Inferior parietal cortex (tissue), 1 donor: ENCODE measurements around the gene RAMACL.
A peak's percentile ranks its signal among the peaks of the same experiment; 100 is the strongest.
"Not testable (repeated sequence)": the region's sequence is repeated elsewhere in the genome, so short reads cannot be mapped to it uniquely, and the experiment has no call there.

Source experiments
- DNase-seq: peaks from one replicate; pipeline ENCODE4 v3.0.0-alpha.2; 2016; ENCODE audit errors: extremely low spot score

The RAMACL gene

DNA sequence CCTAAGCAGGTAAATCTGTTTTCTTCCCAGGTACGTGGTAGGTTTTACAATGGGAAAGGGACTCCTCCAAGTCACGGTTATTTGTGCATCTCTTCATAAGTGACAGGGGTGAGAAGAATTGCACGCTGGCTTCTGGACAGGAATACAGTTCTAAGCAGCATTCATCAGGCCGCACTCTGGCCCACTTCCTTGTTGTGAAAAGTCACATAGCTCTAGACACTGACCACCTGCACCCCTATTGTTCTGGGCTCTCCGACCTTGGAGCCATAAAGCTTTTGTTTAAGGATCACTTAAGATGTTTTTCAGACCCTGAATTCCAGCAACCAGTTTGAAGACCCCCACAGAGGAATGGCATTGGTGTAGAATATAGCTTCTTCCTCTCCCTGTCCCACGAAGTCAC, 31.4 kb downstream of the RAMACL start:
- DNase-seq, result no peak

DNA sequence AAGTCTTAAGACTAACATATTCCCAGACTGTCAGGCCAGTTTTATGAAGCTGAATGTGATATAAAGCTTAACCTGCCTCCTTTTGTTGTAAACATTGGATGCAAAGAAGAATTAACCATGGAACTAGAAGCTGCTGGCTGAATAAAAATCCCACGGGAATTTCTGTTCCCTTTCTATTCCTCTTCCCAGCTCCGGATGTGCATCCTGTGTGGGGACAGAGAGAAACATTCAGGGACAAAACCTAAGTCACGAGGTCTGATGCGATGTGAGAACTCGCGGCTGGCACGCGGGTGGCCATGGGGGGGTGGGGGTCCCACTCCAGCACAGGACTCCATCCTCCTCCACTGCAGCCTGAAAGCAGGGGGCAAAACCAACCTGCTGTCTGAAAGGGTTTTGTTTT, 32.2 kb downstream of the RAMACL start:
- DNase-seq, result no peak

DNA sequence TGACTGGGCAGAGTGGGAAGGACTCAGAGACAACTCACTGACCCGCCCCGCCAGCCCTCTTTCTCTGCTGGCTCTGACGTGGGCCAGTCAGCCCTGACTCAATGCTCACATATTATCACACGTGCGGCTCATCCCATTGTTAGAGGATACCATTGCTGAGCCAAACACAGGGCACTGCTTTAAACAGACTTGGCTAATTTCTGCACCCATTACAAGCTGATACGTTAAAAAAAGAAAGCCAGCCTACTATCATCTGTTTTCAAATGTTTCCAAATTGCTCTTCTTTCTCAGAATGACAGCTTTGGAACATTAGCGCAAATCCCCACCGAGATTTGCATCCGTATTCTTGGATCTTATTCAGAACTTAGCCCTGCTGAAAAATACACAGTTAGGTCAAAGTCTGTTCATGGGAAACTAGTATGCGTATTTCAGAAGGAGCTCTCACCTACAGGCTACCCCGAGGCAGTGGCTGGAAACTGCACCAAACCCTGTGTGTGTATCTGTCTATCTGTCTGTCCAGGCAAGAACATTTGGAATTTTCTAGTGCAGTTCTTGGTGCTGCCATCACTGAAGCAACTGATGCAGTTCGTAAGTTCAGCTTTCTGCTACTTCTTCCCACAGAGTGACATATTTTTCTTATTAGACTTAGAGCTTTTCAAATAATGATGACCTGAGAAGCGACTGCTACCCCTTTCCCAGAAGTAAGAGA, 32.8 kb downstream of the RAMACL start:
- peak; percentile 55 for DNase-seq

DNA sequence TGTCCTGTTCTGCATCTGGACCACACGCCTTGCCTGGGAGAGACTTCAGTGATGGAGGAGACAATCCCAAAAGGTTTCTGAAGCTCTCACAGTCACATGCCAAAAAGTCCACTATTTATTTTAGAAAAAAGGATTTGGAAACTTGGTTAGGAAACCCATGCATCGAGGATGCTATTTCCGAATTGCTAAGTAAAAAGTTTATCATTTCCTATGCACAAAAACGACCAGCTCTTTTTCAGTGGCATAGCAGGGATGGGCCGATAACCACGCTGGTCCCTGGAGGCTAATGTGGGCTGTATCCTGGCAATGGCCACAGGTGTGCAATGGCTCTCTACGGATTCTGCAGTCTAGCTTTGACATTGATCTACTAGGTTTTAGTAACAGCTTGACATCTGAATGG, 33.9 kb downstream of the RAMACL start:
- DNase-seq, result no peak

DNA sequence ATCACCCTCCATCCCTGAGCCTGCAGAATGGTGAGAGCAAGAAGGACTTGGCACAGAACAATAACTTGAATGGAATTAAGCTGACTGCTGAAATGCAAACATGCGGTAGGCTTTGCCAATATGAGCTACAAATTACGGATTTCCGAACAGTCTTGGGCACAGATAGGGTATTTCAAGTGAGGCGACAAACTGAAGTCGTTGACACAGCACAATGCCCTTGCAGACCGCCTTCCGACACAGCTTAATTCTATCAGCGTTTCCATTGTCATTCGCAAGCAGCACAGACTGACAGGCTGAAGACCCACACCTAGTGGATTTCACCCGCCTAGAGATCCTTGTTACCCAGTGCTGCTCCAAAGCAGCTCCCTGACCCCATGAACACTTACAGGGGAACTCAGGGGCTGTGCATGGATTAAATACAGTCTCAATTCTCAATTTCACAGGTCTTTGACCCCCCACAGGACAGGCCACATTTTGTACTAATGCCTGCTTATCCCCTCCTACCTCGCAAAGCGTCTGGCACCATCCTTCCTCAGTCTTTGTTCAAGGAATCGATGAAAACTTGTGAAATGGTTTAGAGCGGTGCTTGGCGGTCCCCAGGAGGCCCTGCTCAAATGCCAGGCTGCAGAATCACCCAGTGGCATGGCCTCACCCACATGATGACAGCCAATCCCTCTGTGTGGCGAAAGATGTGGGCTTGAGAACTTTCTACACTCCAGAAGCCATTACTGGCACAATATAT, 34.6 kb downstream of the RAMACL start:
- DNase-seq, result no peak

DNA sequence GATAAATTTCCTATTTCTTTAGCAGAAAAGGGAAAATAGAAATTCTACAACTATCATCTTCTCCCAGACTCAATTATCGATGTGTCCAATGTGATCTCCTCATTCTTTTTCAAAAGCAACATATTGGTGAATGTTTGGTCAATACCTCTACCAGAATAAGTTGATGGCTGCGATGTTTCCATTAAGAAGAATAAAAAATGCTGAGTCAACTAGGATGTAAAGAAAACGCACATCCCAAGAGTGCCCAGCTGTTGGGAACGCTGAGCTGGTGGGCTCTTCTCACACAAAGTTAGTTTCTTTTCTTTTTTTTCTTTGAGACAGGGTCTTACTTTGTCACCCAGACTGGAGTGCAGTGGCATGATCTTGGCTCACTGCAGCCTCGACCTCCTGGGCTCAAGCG, 39.8 kb downstream of the RAMACL start:
- no peak for DNase-seq

DNA sequence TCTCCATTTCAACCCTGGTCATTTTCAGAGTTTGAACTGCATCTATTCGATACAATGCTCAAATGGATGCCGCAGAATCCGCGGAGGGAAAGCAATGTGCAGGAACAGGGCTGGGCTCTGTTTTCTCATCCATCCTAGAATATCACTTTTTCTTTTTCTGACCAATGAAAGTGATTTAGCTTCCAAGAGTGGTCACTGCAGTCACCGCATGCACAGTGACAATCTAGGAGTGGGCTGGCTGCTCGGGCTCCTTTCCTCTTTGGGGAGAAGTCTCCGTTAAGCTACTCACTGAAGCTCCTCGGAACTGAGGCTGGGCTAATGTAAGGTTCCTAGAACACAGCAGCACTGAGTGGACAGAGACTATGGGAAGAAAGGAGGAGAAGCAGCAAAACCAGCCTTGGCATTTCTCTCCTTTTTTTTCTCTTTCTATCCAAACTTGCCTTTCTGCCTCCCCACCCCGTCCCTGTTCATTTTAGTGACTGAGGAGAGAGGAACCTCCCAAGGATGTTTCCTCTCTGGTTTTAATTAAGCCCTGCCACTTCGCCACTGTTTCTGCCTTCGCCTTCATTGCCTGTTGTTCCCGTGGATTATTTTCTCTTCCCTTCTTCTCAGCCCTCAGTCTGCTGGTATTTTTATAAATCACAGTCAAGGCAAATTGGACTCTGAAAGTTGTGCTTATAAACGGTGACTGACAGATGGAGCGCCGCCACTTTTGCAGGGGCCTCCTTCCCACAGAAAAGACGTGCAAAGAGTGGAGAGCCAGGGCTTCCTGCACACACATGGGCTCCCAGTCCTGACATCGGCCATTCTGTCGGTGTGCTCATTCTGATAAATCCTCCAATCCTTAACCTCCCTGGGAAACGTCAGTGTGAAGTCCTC, 41.1 kb downstream of the RAMACL start:
- DNase-seq, result no peak

DNA sequence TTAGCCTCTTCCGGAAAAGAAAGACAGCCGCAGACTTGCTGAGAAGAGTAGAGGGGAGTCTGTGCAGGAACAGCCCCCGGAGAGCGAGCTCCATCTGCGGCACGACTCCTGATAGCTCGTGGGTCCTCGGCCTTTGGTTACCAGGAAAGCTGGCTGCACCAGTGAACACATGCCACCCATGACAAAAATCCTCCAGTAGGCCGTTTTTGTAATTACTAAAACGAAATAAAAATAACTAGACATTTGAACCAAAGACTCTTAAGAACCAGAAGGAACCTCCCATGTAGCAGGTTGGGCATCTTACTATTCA, 42.2 kb downstream of the RAMACL start:
- DNase-seq, result no peak

DNA sequence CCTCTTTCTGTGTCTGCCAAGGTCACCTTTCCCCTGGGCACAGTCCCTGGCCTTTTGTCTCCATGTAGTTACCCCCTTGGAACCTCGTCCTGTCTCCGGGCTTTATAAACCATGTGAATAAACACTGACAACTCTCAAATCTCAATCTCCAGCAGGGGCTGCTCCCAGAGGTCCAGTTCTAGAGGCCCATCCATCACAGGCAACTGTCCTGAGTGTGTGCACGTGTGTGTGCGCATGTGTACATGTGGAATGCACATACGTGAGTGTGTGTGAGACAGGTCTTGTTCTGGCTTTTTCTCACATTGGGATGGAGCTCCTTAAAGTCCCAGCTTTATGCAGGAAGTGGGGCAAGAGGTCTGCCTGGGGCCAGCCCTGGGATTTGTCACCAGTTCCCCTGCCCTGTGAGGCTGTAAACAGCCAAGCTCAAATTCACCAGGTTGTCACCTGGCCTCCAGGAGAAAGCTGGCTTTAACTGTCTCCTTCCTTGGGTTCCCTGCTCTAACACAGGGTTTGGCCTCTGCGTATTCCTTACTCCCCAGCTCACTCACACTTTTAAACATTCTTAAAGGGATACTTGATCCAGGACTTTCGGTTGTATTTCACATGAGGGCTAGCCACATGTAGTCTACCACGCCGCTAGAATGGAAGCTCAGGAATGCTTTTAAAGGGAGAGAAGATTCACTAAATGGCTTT, 42.7 kb downstream of the RAMACL start:
- DNase-seq, result no peak

DNA sequence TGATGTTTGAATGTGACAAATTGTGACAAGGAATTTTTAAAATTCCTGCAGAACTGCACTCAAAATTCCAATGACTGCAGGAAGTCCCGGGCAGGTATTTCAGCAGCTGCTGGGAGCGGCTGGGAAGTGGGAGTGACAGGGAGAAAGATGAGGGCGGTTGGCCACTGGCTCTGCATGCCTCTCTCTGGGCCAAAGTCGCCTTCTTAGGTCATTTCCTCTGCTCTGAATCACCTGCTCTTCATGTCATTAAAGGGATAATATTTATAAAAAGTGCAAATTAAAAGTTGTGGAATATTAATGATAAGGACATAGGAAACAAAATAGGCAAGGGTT, 43.9 kb downstream of the RAMACL start:
- no peak for DNase-seq

DNA sequence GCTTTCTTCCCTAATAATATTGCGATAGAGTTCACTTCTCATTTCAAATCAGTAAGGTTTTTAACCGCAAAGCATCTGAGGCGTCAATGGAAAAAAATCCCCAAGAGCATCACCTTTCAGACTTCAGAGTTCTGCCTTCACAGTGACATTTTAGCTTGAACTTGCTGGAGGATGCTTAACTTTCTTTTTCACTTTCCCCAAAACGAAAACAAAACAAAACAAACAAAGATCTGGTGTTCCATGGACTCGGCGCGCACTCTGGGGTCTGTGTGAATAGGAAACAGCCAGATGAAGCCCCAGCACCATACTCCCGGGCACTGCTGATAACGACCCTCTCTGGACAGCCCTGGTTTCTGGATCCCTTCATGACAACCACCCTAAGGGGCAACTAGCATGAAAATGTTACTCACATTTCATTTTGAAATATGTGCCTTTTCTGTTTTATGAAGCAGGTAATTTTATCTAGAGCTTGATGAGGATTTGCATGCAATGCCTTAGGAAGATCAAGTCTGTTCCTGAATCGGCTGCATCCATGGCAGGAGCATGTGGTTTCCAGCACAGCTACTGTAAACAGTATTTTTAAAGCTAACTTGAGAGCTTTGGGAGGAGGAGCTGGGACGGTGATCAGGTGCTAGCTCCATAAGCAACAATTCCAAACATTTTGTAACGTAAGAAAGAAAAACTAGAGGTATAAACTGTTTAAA, 44.5 kb downstream of the RAMACL start:
- DNase-seq, result no peak

DNA sequence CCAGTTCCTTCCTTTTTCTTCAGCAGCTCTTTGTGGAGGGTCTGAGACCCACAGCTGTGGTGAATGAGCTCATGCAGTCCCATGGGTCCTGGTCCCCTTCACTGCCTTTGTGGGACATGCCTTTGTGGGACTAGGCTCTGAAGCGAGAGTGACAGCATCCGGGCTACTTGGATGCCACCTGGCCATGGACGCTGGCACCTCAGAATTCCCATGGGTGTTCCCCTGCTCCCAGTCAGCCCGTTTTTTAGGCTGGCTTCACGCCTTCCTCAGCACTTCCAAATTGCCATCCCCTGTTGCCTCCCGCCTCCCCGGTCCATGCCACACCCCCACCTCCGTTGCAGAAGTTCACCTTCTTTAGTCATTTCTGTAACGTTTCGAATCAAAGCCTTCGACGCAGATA, 45.1 kb downstream of the RAMACL start:
- DNase-seq, result no peak

DNA sequence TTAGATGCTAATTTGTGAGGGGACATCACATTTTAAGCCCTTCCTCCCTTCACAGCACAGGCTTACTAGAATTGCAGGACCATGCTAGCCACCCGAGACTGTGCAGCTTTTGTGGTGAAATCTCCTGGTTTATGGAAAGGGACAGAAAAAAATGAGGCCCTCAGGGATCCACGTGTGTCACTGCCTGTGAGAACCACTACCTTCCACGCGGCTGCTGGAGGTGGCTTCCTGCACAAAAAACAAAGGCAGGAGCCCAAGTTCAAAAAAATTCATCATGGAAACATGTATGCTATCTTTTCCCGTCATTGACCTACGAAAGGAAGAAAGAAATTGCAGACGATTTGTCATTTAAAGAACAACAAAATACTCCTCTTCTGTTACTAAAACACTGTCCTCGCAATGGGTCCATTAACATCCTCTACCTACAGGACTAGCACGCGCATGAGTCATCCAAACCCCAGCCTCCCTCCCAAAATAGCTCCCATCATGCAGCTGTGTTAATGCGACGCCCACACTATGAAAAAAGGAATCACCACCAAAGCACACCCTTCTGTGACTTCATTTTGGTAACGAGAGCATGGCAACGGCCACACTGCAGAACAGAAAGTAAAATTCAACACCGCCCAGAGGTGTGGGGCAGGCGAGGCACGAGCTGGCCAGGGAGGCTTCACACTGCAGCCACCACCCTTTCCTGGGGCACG, 45.7 kb downstream of the RAMACL start:
- DNase-seq, result peak; percentile 55

DNA sequence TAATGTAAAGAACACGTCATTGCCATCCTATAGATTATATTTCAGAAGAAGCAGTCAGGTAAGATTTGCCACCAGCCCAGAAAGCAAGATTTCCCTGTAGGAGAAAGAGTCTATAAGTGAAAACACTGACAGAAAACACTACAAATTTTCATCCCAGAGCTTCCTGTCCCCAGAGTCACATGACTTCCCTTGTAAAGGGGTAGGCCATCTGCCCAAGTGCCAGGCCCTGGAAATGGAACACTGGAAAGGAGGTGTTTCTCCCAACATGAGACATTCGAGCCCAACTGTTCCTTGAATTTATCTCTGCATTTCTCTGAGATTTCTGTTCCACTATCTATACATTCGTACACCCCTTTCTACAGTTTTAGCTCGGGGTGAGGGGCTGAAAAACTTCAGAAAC, 46.9 kb downstream of the RAMACL start:
- no peak for DNase-seq

DNA sequence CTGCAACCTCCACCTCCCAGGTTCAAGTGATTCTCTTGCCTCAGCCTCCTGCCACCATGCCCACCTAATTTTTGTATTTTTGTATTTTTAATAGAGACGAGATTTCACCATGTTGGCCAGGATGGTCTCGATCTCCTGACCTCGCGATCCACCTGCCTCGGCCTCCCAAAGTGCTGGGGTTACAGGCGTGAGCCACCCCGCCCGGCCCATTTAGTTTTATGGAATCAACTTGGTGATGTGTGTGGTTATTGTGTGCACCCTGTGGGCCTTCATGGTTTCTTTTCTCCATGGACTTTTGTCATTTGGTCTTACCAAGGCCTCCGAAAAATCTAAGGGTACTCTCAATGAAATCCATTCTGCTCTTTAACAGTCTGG, 47.5 kb downstream of the RAMACL start:
- not testable (repeated sequence) for DNase-seq

DNA sequence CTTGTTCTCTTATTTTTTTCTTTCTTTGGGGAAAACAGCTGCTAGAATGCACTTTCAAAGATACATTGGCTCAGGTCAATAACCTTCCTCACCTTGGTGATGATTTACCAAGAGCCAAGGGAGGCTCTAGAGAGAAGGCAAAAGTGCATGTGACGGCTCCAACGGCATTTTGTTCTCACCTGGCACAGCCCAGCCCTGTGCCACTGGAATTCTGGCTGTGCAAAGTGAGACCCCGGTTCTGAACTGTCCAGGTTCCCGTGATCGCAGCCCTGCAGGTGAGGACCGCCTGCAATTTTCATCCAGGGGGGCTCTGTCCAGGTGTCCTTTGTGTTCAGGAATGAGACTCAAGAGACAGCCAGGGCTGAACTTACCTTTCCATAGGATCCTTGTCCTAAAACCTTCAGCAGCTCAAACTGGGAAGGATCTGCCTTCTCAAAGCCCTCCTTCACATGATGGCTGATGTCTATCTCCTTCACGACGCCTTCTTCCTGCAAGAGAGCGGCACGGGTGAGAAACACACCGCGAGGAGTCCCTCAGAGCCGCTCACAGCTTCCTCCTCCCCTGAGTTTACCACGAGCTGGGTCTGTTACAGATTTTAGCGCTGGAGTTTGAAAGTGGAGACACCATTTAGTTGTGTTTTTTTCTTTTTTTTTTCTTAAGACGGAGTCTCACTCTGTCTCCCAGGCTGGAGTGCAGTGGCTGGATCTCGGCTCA, 48.0 kb downstream of the RAMACL start:
- no peak for DNase-seq

DNA sequence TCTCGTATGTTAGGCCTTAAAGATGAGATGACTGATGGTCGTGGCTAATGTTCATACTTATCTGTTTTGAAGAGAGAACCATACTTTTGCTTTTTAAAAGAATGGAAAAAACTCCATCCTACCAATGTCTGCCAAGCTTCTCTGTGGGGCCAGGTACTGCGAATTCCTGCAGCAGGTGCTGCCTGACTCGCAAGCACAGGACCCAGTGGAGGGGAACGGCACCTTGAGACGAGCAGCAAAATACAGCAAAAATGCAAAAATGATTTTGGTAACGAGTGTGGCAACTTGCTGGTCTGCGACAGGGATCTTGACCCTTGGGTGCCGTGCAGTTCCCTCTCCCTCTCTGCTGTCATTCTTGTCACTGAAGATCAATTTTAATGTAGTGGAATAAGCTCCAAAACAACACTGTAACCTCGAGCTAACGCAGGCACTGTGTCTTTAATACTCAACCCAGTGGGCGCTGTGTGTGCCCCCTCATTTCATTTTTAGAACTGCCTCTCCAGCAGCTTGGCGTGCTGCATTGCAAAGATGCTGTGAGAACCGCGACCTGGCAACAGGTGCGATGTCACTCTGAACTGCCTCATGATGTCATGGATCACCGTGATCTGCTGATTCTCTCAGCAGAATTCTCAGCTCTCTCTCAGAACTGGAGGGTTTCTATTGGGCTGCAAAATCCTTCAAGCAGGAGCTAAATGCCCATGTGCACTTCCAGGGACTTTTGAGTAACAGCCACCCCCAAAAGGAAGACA, 51.6 kb downstream of the RAMACL start:
- DNase-seq, result no peak

DNA sequence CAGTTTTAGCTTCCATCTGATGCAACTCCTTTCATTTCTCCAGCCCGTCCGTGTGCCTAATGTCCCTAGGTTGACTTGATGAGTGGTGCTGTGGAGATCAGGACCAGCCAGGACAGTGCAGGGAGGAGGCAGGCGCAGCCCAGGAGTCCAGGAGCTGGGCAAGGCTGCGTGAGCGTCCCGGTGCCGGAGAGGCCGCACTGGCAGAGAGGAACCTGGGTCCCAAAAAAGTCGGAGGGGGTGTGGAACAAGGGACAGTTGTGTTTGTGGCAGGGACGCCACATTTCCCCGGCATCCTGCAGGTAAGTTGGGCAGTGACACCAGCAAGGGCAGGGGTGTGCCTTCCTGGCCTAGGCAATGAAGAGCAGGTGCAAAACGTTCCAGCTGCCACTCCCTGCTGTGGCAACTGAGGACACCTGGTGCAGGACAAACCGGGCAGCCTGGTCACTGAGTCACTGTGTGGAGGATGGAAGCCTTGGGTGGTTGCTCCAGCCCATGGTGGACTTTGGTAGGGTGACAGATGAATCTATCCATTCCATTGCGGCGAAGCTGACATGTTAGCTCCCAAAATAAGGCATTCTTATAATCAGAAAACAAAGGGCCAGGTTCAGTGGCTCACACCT, 53.2 kb downstream of the RAMACL start:
- DNase-seq, result no peak
